Osteoblast (primary cell): Measurements from ENCODE around the gene VGLL3. TPM values are rescaled to one million over a fixed set of nuclear protein-coding genes. Genes with fewer than 3 reads are reported as not detected.

Experiments
- DNase-seq: peaks from one replicate; pipeline ENCODE4 v3.0.0; 2011; ENCODE audit warnings: low spot score, mixed read lengths; ENCODE audit not compliant: insufficient read length; ENCODE audit errors: missing footprints
- H2AFZ ChIP-seq: 2 replicates; pipeline ENCODE4 v1.6.0; 2011; ENCODE audit warnings: mild to moderate bottlenecking, low read length
- H3K27ac ChIP-seq: 2 replicates; pipeline ENCODE4 v1.5.1; 2011; ENCODE audit warnings: mild to moderate bottlenecking, low read depth, low read length, moderate library complexity
- H3K27me3 ChIP-seq: 2 replicates; pipeline ENCODE4 v1.6.0; 2012; ENCODE audit warnings: mild to moderate bottlenecking, control low read depth, inconsistent platforms, low read length, moderate library complexity; ENCODE audit not compliant: insufficient read depth
- H3K36me3 ChIP-seq: 2 replicates; pipeline ENCODE4 v1.5.1; 2011; ENCODE audit warnings: mild to moderate bottlenecking, low read length, control low read depth, moderate library complexity; ENCODE audit not compliant: insufficient read depth
- H3K4me1 ChIP-seq: 2 replicates; pipeline ENCODE4 v1.5.1; 2011; ENCODE audit warnings: mild to moderate bottlenecking, low read length, control low read depth, moderate library complexity; ENCODE audit not compliant: insufficient read depth
- H3K4me2 ChIP-seq: 2 replicates; pipeline ENCODE4 v1.6.0; 2011; ENCODE audit warnings: mild to moderate bottlenecking, low read length; ENCODE audit not compliant: insufficient read depth
- H3K4me3 ChIP-seq: fragments of 200-600 bp; sonication (generic); 3 replicates; pipeline ENCODE4 v1.5.1; 2012; ENCODE audit warnings: mild to moderate bottlenecking, low read length, inconsistent platforms; ENCODE audit not compliant: insufficient read depth
- H3K79me2 ChIP-seq: 2 replicates; pipeline ENCODE4 v1.6.0; 2012; ENCODE audit warnings: mild to moderate bottlenecking, low read length, control low read depth, inconsistent platforms; ENCODE audit not compliant: insufficient read depth
- H3K9me3 ChIP-seq: 2 replicates; pipeline ENCODE4 v1.5.1; 2011; ENCODE audit warnings: low read depth, low read length, control low read depth
- H4K20me1 ChIP-seq: 2 replicates; pipeline ENCODE4 v1.6.0; 2012; ENCODE audit warnings: mild to moderate bottlenecking, low read length, control low read depth; ENCODE audit not compliant: insufficient read depth
- total RNA-seq: library from RNA; depleted of rRNA; stranded (reverse); fragments of >200 nt; gene quantifications from 2 replicates; pipeline ENCODE4 v1.2.3, GENCODE V29; 2012
- TF ChIP-seq, protein P1 (sequence below): IDR thresholded peaks from 2 replicates; pipeline ENCODE4 v1.5.1; 2011; ENCODE audit warnings: mild to moderate bottlenecking, low read depth, low read length, moderate library complexity; ENCODE audit errors: extremely low read depth

VGLL3 gene
- total RNA-seq, 1 donor = 242 TPM

DNA sequence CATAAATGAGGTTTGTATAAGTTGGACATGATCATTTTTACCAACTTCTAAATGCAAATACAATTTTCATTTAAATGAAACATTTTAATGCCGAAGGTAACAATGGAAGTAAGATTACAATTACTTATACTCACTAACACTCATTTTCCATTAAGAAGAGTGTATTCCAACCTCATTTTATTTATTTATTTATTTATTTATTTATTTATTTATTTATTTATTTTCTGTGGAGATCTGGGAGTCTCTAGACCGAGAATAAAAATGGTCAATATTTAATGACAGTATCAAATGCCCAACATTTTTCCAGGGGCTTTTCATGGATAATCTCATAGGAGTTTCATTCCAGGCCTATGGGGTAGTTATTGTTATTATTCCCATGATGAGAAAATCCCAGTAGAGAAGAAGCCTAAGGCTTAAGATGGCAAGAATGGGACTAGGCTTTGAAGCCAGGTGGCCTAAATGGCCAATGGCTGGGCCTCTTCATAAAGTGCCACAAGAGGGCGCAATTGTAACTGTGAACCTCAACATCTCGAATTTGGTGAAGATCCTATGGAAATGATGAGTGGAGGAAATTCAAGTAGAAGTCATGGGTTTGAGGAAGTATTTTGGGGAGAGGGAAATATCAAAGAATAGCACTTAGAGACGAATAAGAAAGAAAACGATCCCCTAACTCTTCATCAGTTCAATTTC, 21.3 kb downstream of the VGLL3 start:
- no peaks in the 10 kb centered on the region for H3K9me3 ChIP-seq
- H3K79me2 ChIP-seq = peaks cover 88% of the 10 kb centered on the region
- DNase-seq = no peak
- H3K4me2 ChIP-seq = no peak overlapping the region
- no peak overlapping the region for H3K4me3 ChIP-seq
- TF ChIP-seq, protein P1, sequence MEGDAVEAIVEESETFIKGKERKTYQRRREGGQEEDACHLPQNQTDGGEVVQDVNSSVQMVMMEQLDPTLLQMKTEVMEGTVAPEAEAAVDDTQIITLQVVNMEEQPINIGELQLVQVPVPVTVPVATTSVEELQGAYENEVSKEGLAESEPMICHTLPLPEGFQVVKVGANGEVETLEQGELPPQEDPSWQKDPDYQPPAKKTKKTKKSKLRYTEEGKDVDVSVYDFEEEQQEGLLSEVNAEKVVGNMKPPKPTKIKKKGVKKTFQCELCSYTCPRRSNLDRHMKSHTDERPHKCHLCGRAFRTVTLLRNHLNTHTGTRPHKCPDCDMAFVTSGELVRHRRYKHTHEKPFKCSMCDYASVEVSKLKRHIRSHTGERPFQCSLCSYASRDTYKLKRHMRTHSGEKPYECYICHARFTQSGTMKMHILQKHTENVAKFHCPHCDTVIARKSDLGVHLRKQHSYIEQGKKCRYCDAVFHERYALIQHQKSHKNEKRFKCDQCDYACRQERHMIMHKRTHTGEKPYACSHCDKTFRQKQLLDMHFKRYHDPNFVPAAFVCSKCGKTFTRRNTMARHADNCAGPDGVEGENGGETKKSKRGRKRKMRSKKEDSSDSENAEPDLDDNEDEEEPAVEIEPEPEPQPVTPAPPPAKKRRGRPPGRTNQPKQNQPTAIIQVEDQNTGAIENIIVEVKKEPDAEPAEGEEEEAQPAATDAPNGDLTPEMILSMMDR = peak; percentile 83
- peaks cover 40% of the 10 kb centered on the region for H3K4me1 ChIP-seq
- no peaks in the 10 kb centered on the region for H3K27me3 ChIP-seq
- peaks cover 22% of the 10 kb centered on the region for H4K20me1 ChIP-seq
- peak overlapping the region; percentile 31 for H3K27ac ChIP-seq
- H2AFZ ChIP-seq = no peak overlapping the region
- peaks cover 84% of the 10 kb centered on the region for H3K36me3 ChIP-seq

DNA sequence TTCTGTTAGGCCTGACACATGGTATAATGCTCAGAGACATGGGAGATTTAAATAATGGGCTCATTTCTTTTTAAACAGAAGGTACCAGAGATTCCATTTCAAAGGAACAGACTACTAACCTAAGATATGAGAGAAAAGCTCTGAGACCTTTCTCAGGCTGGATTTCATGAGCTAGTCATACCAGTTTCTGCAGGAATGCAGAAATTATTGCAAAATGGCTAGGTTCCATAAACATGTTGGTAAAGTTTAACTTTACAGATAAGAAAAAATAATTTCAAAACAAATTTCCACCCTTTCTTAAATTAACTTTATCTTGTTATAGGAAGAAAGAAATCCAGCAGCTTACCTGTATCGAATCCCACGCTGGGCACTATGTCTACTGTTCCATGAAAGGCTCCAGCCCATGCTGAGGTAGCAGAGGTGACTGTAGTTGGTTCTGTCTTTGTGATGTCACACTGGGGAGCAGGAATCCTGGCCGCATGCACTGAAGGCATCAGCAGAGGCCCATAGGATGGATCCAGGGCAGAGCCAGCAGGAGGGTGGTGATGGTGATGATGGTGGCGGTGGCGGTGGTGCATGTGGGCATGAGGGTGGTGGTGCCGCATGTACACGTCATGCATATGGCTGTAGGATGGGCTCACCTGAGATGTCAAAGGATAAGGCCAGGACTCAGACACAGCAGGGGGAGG, 22.6 kb downstream of the VGLL3 start:
- H4K20me1 ChIP-seq = peaks cover 25% of the 10 kb centered on the region
- H2AFZ ChIP-seq = no peak overlapping the region
- peaks cover 86% of the 10 kb centered on the region for H3K36me3 ChIP-seq
- H3K27me3 ChIP-seq = no peaks in the 10 kb centered on the region
- no peaks in the 10 kb centered on the region for H3K9me3 ChIP-seq
- H3K4me3 ChIP-seq = no peak overlapping the region
- no peak overlapping the region for H3K4me2 ChIP-seq
- H3K27ac ChIP-seq = peak overlapping the region; percentile 42
- no peak for DNase-seq
- H3K79me2 ChIP-seq = peaks cover 95% of the 10 kb centered on the region
- TF ChIP-seq, protein P1 = no peak
- H3K4me1 ChIP-seq = peaks cover 37% of the 10 kb centered on the region

DNA sequence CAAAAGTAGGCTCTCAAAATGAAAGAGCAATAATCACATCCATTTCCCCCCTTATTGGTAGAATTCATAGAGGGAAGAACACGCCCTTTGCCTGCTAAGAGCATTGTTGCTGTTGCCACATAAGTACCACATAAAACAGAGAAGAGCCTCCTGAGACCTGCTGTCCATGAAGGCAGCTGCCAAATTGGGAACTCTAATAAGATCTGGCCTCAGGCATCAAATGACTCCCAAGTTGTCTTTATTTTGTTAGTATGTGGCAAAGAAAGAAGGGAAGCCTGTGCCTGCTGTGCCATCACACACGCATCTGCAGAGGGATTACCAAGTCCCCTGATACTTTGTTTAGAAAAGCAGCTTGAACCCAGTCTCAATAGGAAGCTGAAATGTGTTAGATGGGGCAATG, 23.9 kb downstream of the VGLL3 start:
- peaks cover 36% of the 10 kb centered on the region for H3K4me1 ChIP-seq
- peaks cover 84% of the 10 kb centered on the region for H3K36me3 ChIP-seq
- TF ChIP-seq, protein P1 = no peak
- H3K4me3 ChIP-seq = no peak overlapping the region
- peak overlapping the region; percentile 42 for H3K27ac ChIP-seq
- H3K79me2 ChIP-seq = peaks cover 95% of the 10 kb centered on the region
- DNase-seq = no peak
- no peaks in the 10 kb centered on the region for H3K9me3 ChIP-seq
- H3K4me2 ChIP-seq = no peak overlapping the region
- no peak overlapping the region for H2AFZ ChIP-seq
- peaks cover 27% of the 10 kb centered on the region for H4K20me1 ChIP-seq
- H3K27me3 ChIP-seq = no peaks in the 10 kb centered on the region

DNA sequence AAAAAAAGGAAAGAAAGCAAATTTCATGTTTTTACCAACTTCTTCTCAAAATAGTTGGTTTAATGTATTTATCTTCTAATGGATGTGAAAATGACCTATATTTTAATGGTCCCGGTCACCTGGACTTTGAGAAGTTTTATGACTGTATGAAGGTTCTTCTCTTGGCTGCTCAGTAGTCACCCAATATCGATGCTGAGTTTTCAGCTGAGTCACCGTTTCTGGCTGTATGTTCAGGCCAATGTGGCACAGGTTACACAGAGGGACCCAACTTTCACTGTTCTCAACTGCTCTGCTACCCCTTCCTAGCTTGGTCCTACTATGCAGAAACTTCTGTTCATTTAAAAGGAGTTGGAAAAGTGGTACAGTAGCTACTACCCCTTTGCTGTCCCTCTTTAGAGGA, 25.8 kb downstream of the VGLL3 start:
- Histone ChIP-seq H3K4me1 (peaks cover 54% of the 10 kb centered on the region), H3K27me3 (no peaks in the 10 kb centered on the region), H3K36me3 (peaks cover 76% of the 10 kb centered on the region), H3K4me2 (no peak overlapping the region), H3K4me3 (no peak overlapping the region), H3K9me3 (no peaks in the 10 kb centered on the region), H4K20me1 (peaks cover 23% of the 10 kb centered on the region), H3K27ac (no peak overlapping the region), H3K79me2 (peaks cover 93% of the 10 kb centered on the region), H2AFZ (no peak overlapping the region)
- DNase-seq = no peak
- TF ChIP-seq, protein P1 = no peak
